GM12891 (cell line): ENCODE data around the gene DDX47.

Source experiments
- POLR2A ChIP-seq: IDR thresholded peaks from 2 replicates; pipeline ENCODE4 v1.6.1; 2011; ENCODE audit warnings: low read depth, low read length, control low read depth
- POLR2AphosphoS5 ChIP-seq: IDR thresholded peaks from 2 replicates; pipeline ENCODE4 v1.6.1; 2011; ENCODE audit warnings: low read depth, low read length, control low read depth
- SPI1 ChIP-seq: IDR thresholded peaks from 2 replicates; pipeline ENCODE4 v1.6.1; 2011; ENCODE audit warnings: low read depth, low read length, control low read depth
- TAF1 ChIP-seq: IDR thresholded peaks from 2 replicates; pipeline ENCODE4 v1.6.1; 2011; ENCODE audit warnings: low read depth, low read length, control low read depth

- TF ChIP-seq POLR2AphosphoS5, result no peak
- TF ChIP-seq SPI1, result no peak
- TF ChIP-seq POLR2A, result no peak
- no peak for TF ChIP-seq TAF1
These were observed 24.3 kb upstream of the DDX47 start for GRCh38 chr12:12788675-12789368.
